Activated CD8-positive, alpha-beta memory T cell treated with anti-CD3 and anti-CD28 coated beads for 1 hour (primary cell): Measurements from ENCODE around the gene ISG15.
A peak's percentile ranks its signal among the peaks of the same experiment; 100 is the strongest.
"Not testable (repeated sequence)": the region's sequence is repeated elsewhere in the genome, so short reads cannot be mapped to it uniquely, and the experiment has no call there.

Experiments
- DNase-seq, 2 donors: peaks; one replicate each; pipeline ENCODE4 v3.0.0-alpha.2; 2020; ENCODE audit warnings: low read depth in 1 of 2; ENCODE audit errors: extremely low read depth in 1 of 2

ISG15 gene

GRCh38 chr1:1006305-1007159, 6.8 kb upstream of the ISG15 start:
- no peak for DNase-seq

- DNase-seq = not testable (repeated sequence)
Observed at GRCh38 chr1:1010131-1010530, 3.2 kb upstream of the ISG15 start.

GRCh38 chr1:1011396-1011949, 1.8 kb upstream of the ISG15 start:
- DNase-seq = no peak

- not testable (repeated sequence) for DNase-seq
Observed at GRCh38 chr1:1012736-1013104, 577 bp upstream of the ISG15 start.

GRCh38 chr1:1013922-1014648, 788 bp downstream of the ISG15 start:
- no peak for DNase-seq

- DNase-seq = no peak
Observed at GRCh38 chr1:1014799-1015681, 1.7 kb downstream of the ISG15 start.

- not testable (repeated sequence) for DNase-seq
Observed at GRCh38 chr1:1017397-1018320, 4.4 kb downstream of the ISG15 start.

- not testable (repeated sequence) for DNase-seq
Observed at GRCh38 chr1:1018321-1018685, 5.0 kb downstream of the ISG15 start.

- DNase-seq = peak in 1 of 2 donors; percentile 76
Observed at GRCh38 chr1:1019122-1019999, 6.1 kb downstream of the ISG15 start.

GRCh38 chr1:1020000-1020404, 6.7 kb downstream of the ISG15 start, which contains the start of gene AGRN:
TSS of gene AGRN (plus strand) at chr1:1020120. CDS start at chr1:1020173, 53 bp downstream.
- DNase-seq = no peak

- no peak for DNase-seq
Observed at GRCh38 chr1:1020415-1021009, 7.2 kb downstream of the ISG15 start.

- DNase-seq = no peak
Observed at GRCh38 chr1:1021010-1021919, 8.0 kb downstream of the ISG15 start.

GRCh38 chr1:1021920-1022259, 8.6 kb downstream of the ISG15 start:
- no peak for DNase-seq

GRCh38 chr1:1022302-1023009, 9.2 kb downstream of the ISG15 start:
- no peak for DNase-seq

GRCh38 chr1:1023700-1024099, 10.4 kb downstream of the ISG15 start:
- no peak for DNase-seq

GRCh38 chr1:1024149-1024770, 11.0 kb downstream of the ISG15 start:
- DNase-seq = no peak
